VCaP (cell line): Measurements from ENCODE around the gene ZNF593OS.

Source experiments
- H3K27ac ChIP-seq: fragments of 450-650 bp; 2 replicates; pipeline ENCODE4 v1.5.1; 2017
- TF ChIP-seq, protein P1 (sequence below): fragments of 450-650 bp; conservative IDR thresholded peaks from 2 replicates; pipeline ENCODE4 v1.5.1; 2017; ENCODE audit warnings: mild to moderate bottlenecking, moderate library complexity

The ZNF593OS gene

DNA sequence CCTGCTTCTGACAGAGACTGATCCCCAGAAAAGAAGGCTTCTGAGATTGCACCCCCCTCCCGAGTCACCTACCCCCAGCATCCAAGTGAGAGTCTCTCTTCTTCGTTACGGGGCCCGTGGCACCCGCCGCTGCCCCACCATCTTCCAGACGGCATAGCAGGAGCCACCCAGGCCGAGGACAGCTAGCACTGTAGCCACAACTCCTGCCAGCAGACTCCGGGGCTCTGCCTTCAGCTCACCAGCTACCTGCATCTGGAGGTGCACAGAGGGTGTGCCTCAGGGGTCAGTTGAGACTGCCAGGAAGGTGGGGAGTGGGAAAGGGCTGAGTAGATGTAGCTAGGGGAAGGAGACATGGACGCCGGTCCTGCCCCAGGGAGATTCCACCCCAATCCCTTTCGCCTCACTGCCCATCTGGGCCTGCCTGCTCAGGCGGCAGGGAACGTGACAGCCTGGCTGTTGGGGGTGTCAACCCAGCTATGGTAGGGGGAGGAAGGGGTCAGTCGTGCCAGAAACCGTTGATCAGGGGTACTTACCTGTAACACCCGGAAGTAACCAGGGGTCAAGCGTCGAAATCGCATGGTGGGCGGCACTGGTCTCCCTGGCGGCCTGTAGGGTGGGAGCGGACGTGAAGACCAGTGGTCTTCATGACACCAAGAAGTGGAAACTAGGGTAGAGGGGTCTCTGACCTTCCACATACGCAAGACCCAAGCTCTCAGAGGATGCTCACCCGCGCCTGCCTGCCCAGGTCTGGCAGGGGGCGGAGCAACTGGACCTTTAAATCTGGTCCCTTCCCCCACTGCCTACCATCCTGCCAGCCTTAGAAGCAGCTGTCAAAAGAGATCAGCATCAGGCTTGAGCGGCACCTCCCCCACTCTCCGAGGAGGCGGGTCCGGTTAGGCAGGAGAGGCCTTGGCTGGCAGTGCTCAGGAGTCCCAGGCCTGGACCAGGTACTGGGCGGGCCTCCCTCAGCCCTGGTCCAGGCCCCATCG lies at the start of gene ZNF593OS:
ZNF593OS (minus strand) TSS at position 749 of the 989 bp plus-strand sequence; CDS start at position 578, 171 bp downstream.
- H3K27ac ChIP-seq, result peak within 1 kb of the TSS; percentile 82; the same call in 1 of the 2 replicates
- TF ChIP-seq, protein P1, sequence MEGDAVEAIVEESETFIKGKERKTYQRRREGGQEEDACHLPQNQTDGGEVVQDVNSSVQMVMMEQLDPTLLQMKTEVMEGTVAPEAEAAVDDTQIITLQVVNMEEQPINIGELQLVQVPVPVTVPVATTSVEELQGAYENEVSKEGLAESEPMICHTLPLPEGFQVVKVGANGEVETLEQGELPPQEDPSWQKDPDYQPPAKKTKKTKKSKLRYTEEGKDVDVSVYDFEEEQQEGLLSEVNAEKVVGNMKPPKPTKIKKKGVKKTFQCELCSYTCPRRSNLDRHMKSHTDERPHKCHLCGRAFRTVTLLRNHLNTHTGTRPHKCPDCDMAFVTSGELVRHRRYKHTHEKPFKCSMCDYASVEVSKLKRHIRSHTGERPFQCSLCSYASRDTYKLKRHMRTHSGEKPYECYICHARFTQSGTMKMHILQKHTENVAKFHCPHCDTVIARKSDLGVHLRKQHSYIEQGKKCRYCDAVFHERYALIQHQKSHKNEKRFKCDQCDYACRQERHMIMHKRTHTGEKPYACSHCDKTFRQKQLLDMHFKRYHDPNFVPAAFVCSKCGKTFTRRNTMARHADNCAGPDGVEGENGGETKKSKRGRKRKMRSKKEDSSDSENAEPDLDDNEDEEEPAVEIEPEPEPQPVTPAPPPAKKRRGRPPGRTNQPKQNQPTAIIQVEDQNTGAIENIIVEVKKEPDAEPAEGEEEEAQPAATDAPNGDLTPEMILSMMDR, result no peak

GRCh38 chr1:26221094-26221493 lies 49.5 kb upstream of the ZNF593OS start:
- no peak overlapping the region for H3K27ac ChIP-seq
- TF ChIP-seq, protein P1, result no peak

- H3K27ac ChIP-seq, result no peak overlapping the region
- TF ChIP-seq, protein P1, result no peak
These were observed 48.7 kb upstream of the ZNF593OS start for GRCh38 chr1:26220199-26220912.

- H3K27ac ChIP-seq, result no peak overlapping the region
- TF ChIP-seq, protein P1, result no peak
These were observed 47.4 kb upstream of the ZNF593OS start for GRCh38 chr1:26218906-26219494.

- TF ChIP-seq, protein P1, result no peak
- H3K27ac ChIP-seq, result no peak overlapping the region
These were observed 43.6 kb upstream of the ZNF593OS start for GRCh38 chr1:26215246-26215645.

- H3K27ac ChIP-seq, result no peak overlapping the region
- TF ChIP-seq, protein P1, result no peak
These were observed 41.8 kb upstream of the ZNF593OS start for GRCh38 chr1:26213335-26213905.

- no peak overlapping the region for H3K27ac ChIP-seq
- TF ChIP-seq, protein P1, result no peak
These were observed 41.1 kb upstream of the ZNF593OS start for GRCh38 chr1:26212726-26213125.
